ENCODE results near the gene COBL. TPM values are rescaled to one million over a fixed set of nuclear protein-coding genes. Genes with fewer than 3 reads are reported as not detected.

The COBL gene
- total and polyA plus RNA-seq, 2 of the 8 experiments (the other 6 are each of a cell fraction or from before 2014, with no cell fraction given): 13.8 to 40.4 TPM

GRCh38 chr7:51024867-51025266 lies 291.7 kb downstream of the COBL start:
- Histone ChIP-seq H4K91ac (replicated peaks; ENCODE audit: insufficient read length, low read length) (no peak overlapping the region), H3K14ac (ENCODE audit: insufficient read length) (no peak overlapping the region), H3K4me3 (ENCODE audit: extremely low read depth in 1 of 4, insufficient read depth in 2 of 4, low read depth in 3 of 4, low read length in 4 of 4) (no peak overlapping the region), H3K56ac (replicated peaks; ENCODE audit: insufficient read length, low read depth, low read length) (no peak overlapping the region), H2BK12ac (ENCODE audit: low read depth, low read length) (no peak overlapping the region), H4K20me1 (replicated peaks in 1 of 2; ENCODE audit: control insufficient read depth in 1 of 2, insufficient read depth in 2 of 2, low read length in 2 of 2) (no peaks in the 10 kb centered on the region), H2BK15ac (ENCODE audit: low read length) (no peak overlapping the region), H3K36me3 (ENCODE audit: control insufficient read depth in 2 of 4, insufficient read depth in 4 of 4, low read length in 3 of 4) (peaks cover 0 to 33% (median 11%) of the 10 kb centered on the region in 4 experiments; a peak in 6 of 8 replicates), H3K18ac (ENCODE audit: extremely low read depth, low read length) (no peak overlapping the region), H2AK5ac (ENCODE audit: low read depth, low read length) (no peak overlapping the region), H4K5ac (ENCODE audit: insufficient read length, low read depth, low read length) (no peak overlapping the region), H2BK120ac (replicated peaks; ENCODE audit: low read depth, low read length) (no peak overlapping the region), H3K79me1 (ENCODE audit: low read depth, low read length) (no peaks in the 10 kb centered on the region), H3K27ac (ENCODE audit: low read depth, low read length) (no peak overlapping the region), H2BK20ac (ENCODE audit: low read length) (no peak overlapping the region), H3K9ac (replicated peaks in 1 of 4; ENCODE audit: extremely low read depth in 1 of 4, low read depth in 3 of 4, low read length in 3 of 4) (no peak overlapping the region), H3K9me3 (ENCODE audit: insufficient read depth in 2 of 2, low read depth in 1 of 2, low read length in 1 of 2) (no peaks in the 10 kb centered on the region), H2BK5ac (ENCODE audit: low read depth, low read length) (no peak overlapping the region), H3K4me2 (ENCODE audit: insufficient read depth in 1 of 2, low read depth in 2 of 2, low read length in 2 of 2) (no peak overlapping the region), H3K27me3 (replicated peaks in 1 of 4; ENCODE audit: control insufficient read depth in 3 of 4, extremely low read depth in 1 of 4, insufficient read depth in 3 of 4, low read length in 3 of 4) (no peaks in the 10 kb centered on the region), H4K8ac (ENCODE audit: extremely low read depth, insufficient read depth, low read length) (no peak overlapping the region), H3K4me1 (replicated peaks in 1 of 4; ENCODE audit: control insufficient read depth in 3 of 4, insufficient read depth in 4 of 4, low read length in 3 of 4) (no peaks in the 10 kb centered on the region; a peak in 2 of 7 replicates), H2AFZ (ENCODE audit: low read length) (no peak overlapping the region), H3K79me2 (ENCODE audit: control insufficient read depth in 1 of 2, insufficient read depth in 2 of 2, low read length in 2 of 2) (no peaks in the 10 kb centered on the region), H3K23me2 (ENCODE audit: low read depth, low read length) (0 out of 2 replicates have a peak, but pooled peaks cover 2% of the 10 kb centered on the region), H3K23ac (ENCODE audit: insufficient read length) (no peak overlapping the region), H3K4ac (replicated peaks; ENCODE audit: insufficient read length, low read depth, low read length) (no peak overlapping the region)
- POLR2A ChIA-PET (ENCODE audit: partially characterized antibody): no interaction called here
- DNase-seq (ENCODE audit: low read depth in 1 of 2, low spot score in 2 of 2) (peak in 1 of 2 experiments; percentile 33), FAIRE-seq (no peak)
- CTCF ChIA-PET (ENCODE audit: partially characterized antibody): interaction anchor here (0.6 to 1.8 kb wide), 2 partner anchors 16 to 116 kb away, joined by 3 to 5 read pairs; no protein-coding TSS in a partner anchor
- TF ChIP-seq EGR1 (IDR thresholded peaks at IDR 0.05; ENCODE audit: borderline replicate concordance, low read depth, low read length) (no peak), SP2 (IDR thresholded peaks at IDR 0.05; ENCODE audit: low read length) (no peak), CBX5 (IDR thresholded peaks at IDR 0.05; ENCODE audit: low read depth, low read length) (no peak), GTF2F1 (IDR thresholded peaks at IDR 0.05; ENCODE audit: borderline replicate concordance, low read depth, low read length) (no peak), CHD2 (IDR thresholded peaks at IDR 0.05; ENCODE audit: low read length) (no peak), RNF2 (IDR thresholded peaks at IDR 0.05; ENCODE audit: borderline replicate concordance, low read depth, low read length, missing control alignments, poor library complexity, severe bottlenecking) (no peak), HDAC6 (IDR thresholded peaks at IDR 0.05; ENCODE audit: low read depth, low read length) (no peak), ZNF274 (IDR thresholded peaks at IDR 0.05; ENCODE audit: borderline replicate concordance, extremely low read depth, low read length) (no peak), CHD1 (IDR thresholded peaks at IDR 0.05; ENCODE audit: low read depth, low read length) (no peak), YY1 (IDR thresholded peaks at IDR 0.05; ENCODE audit: low read depth, low read length) (no peak)
- WGBS, 2 experiments (ENCODE audit: extremely low coverage in 1 of 2, insufficient coverage in 1 of 2, insufficient read length in 1 of 2, insufficient replicate concordance in 2 of 2, low coverage in 1 of 2, low lambda C conversion rate in 2 of 2, missing lambda C conversion rate in 1 of 2): 92% methylated on average over 16 of the region's 16 CpGs; no CpG with 5 or more reads in 1 of the 2 experiments
